ENCODE data around the gene HSPH1. TPM values are rescaled to one million over a fixed set of nuclear protein-coding genes. Genes with fewer than 3 reads are reported as not detected.

The HSPH1 gene
- total RNA-seq, 1 experiment from 2014 or later = 105 TPM

GRCh38 chr13:31208559-31209122, 46.9 kb upstream of the HSPH1 start:
- Histone ChIP-seq H3K4me2 (no peak overlapping the region), H3K4me1 (replicated peaks; ENCODE audit: insufficient read depth) (peaks cover 9% of the 10 kb centered on the region; the same call in 1 of the 2 replicates), H3K36me3 (ENCODE audit: low read depth) (no peaks in the 10 kb centered on the region), H3K9me3 (ENCODE audit: insufficient read depth, low read depth) (no peaks in the 10 kb centered on the region), H3K79me2 (ENCODE audit: low read depth) (no peaks in the 10 kb centered on the region), H3F3A (ENCODE audit: insufficient read depth, low read depth) (no peaks in the 10 kb centered on the region), H3K9me2 (ENCODE audit: insufficient read depth) (no peaks in the 10 kb centered on the region), H4K20me1 (ENCODE audit: insufficient read depth) (no peaks in the 10 kb centered on the region; the same call in 1 of the 2 replicates), H3K27ac (no peak overlapping the region), H2AFZ (no peak overlapping the region), H3K4me3 (no peak overlapping the region), H3K27me3 (ENCODE audit: insufficient read depth, low read depth) (no peaks in the 10 kb centered on the region)
- intact Hi-C loops (cut with micrococcal nuclease; ENCODE audit: unreplicated experiment) = no loop called here
- DNase-seq = no peak
- ChIA-PET CTCF (no interaction called here), POLR2A (ENCODE audit: unreplicated experiment) (no interaction called here)
- no TSS peak for BruUV-seq (replicated peaks)
- TF ChIP-seq CTCF (conservative IDR thresholded peaks at IDR 0.05) (no peak), EZH2 (IDR thresholded peaks at IDR 0.05; ENCODE audit: low read depth) (no peak)

- no peak for TF ChIP-seq EZH2 (IDR thresholded peaks at IDR 0.05; ENCODE audit: low read depth)
- TF ChIP-seq CTCF (conservative IDR thresholded peaks at IDR 0.05) = no peak
- ChIA-PET CTCF (no interaction called here), POLR2A (ENCODE audit: unreplicated experiment) (no interaction called here)
- H2AFZ ChIP-seq = no peak overlapping the region
- no peaks in the 10 kb centered on the region for H3K36me3 ChIP-seq (ENCODE audit: low read depth)
- no peak for DNase-seq
- peaks cover 9% of the 10 kb centered on the region; the same call in 1 of the 2 replicates for H3K4me1 ChIP-seq (replicated peaks; ENCODE audit: insufficient read depth)
- no peak overlapping the region for H3K4me3 ChIP-seq
- H3K27me3 ChIP-seq (ENCODE audit: insufficient read depth, low read depth) = no peaks in the 10 kb centered on the region
- H3K9me3 ChIP-seq (ENCODE audit: insufficient read depth, low read depth) = no peaks in the 10 kb centered on the region
- H3K27ac ChIP-seq = no peak overlapping the region
- no peaks in the 10 kb centered on the region for H3K9me2 ChIP-seq (ENCODE audit: insufficient read depth)
- H3K79me2 ChIP-seq (ENCODE audit: low read depth) = no peaks in the 10 kb centered on the region
- no peaks in the 10 kb centered on the region; the same call in 1 of the 2 replicates for H4K20me1 ChIP-seq (ENCODE audit: insufficient read depth)
- BruUV-seq (replicated peaks) = no TSS peak
- no peak overlapping the region for H3K4me2 ChIP-seq
- intact Hi-C loops (cut with micrococcal nuclease; ENCODE audit: unreplicated experiment) = no loop called here
- H3F3A ChIP-seq (ENCODE audit: insufficient read depth, low read depth) = no peaks in the 10 kb centered on the region
These were observed 46.2 kb upstream of the HSPH1 start for GRCh38 chr13:31207661-31208552.

- Histone ChIP-seq H3K79me2 (ENCODE audit: low read depth) (peaks cover 5% of the 10 kb centered on the region; the same call in 1 of the 2 replicates), H3K27me3 (ENCODE audit: insufficient read depth, low read depth) (no peaks in the 10 kb centered on the region), H3K36me3 (ENCODE audit: low read depth) (no peaks in the 10 kb centered on the region), H4K20me1 (ENCODE audit: insufficient read depth) (no peaks in the 10 kb centered on the region; the same call in 1 of the 2 replicates), H3F3A (ENCODE audit: insufficient read depth, low read depth) (no peaks in the 10 kb centered on the region), H3K9me3 (ENCODE audit: insufficient read depth, low read depth) (no peaks in the 10 kb centered on the region), H2AFZ (no peak overlapping the region), H3K4me2 (no peak overlapping the region), H3K9me2 (ENCODE audit: insufficient read depth) (no peaks in the 10 kb centered on the region), H3K4me1 (replicated peaks; ENCODE audit: insufficient read depth) (peaks cover 21% of the 10 kb centered on the region), H3K27ac (no peak overlapping the region), H3K4me3 (no peak overlapping the region)
- peak in 1 of 2 experiments; percentile 51 for DNase-seq
- ChIA-PET POLR2A (ENCODE audit: unreplicated experiment) (no interaction called here), CTCF (no interaction called here)
- no peak for TF ChIP-seq EZH2 (IDR thresholded peaks at IDR 0.05; ENCODE audit: low read depth)
- TF ChIP-seq CTCF (conservative IDR thresholded peaks at IDR 0.05) = no peak
- intact Hi-C loops (cut with micrococcal nuclease; ENCODE audit: unreplicated experiment) = loop anchor here (5.0 kb wide), 1 partner anchor 157 kb away; no protein-coding TSS in a partner anchor
- no TSS peak for BruUV-seq (replicated peaks)
These were observed 42.9 kb upstream of the HSPH1 start for GRCh38 chr13:31204592-31204991.

All from PC-9 (cell line).